ENCODE measurements around the gene PIANP. TPM values are rescaled to one million over a fixed set of nuclear protein-coding genes. Genes with fewer than 3 reads are reported as not detected.

Gene PIANP
- total RNA-seq, 4 donors from 2014 or later, result not detected

DNA sequence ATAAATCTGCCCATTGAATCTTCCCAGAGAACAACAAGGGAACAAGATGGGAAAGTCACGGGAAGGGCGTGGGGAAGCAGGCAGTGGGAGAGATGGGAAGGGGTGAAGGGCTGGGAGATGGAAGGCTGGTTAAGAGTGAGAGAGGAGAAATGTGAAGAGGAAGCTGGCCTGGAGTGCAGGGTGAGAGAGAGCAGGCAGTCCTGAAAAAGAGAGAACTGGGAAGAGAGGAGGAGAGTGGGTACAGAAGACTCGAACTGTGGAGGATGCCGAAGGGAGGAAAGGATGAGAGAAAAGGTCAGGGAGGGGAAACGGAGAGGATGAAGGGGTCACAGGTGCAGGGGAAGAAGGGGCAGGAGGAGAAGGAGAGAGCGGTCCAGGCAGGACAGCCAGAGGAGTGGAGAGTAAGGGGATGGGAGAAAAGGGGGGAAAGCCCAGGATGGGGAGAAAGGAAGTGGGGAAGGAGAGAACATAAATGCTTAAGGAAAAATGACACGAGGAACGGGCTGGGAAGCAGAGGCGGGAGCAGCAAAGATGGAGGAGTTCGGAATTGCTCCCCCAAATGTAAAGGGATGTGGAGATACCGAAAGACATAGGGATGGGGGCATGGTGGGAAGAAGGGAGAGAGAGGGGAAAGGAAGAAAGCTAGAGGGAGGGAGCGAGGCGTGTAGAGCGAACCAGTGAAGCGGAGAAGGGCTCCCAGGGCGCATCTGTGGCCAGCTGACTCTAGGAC is 1.2 kb downstream of the PIANP start:
- Histone ChIP-seq H3K36me3 (no peaks in the 10 kb centered on the region), H3K27me3 (peaks cover 70 to 95% (median 83%) of the 10 kb centered on the region in 3 donors), H3K4me1 (peaks cover 0 to 2% of the 10 kb centered on the region in 2 donors), H3K4me3 (peak overlapping the region in 2 of 4 donors; percentile 38), H3K27ac (no peak overlapping the region), H3K9me3 (no peaks in the 10 kb centered on the region)
- in situ Hi-C loops (cut with MboI; ENCODE audit: low sequenced_read_pairs in 4 of 4), result no loop called here
- intact Hi-C loops (cut with DNase I; ENCODE audit: low total_unique reads), result no loop called here
- DNase-seq (no peak), ATAC-seq (no peak)
- TF ChIP-seq POLR2A (IDR thresholded peaks at IDR 0.05), result no peak
- TF ChIP-seq, protein P1, sequence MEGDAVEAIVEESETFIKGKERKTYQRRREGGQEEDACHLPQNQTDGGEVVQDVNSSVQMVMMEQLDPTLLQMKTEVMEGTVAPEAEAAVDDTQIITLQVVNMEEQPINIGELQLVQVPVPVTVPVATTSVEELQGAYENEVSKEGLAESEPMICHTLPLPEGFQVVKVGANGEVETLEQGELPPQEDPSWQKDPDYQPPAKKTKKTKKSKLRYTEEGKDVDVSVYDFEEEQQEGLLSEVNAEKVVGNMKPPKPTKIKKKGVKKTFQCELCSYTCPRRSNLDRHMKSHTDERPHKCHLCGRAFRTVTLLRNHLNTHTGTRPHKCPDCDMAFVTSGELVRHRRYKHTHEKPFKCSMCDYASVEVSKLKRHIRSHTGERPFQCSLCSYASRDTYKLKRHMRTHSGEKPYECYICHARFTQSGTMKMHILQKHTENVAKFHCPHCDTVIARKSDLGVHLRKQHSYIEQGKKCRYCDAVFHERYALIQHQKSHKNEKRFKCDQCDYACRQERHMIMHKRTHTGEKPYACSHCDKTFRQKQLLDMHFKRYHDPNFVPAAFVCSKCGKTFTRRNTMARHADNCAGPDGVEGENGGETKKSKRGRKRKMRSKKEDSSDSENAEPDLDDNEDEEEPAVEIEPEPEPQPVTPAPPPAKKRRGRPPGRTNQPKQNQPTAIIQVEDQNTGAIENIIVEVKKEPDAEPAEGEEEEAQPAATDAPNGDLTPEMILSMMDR (IDR thresholded peaks at IDR 0.05 in 4 of 5, conservative IDR thresholded peaks at IDR 0.05 in 1 of 5), result no peak

DNA sequence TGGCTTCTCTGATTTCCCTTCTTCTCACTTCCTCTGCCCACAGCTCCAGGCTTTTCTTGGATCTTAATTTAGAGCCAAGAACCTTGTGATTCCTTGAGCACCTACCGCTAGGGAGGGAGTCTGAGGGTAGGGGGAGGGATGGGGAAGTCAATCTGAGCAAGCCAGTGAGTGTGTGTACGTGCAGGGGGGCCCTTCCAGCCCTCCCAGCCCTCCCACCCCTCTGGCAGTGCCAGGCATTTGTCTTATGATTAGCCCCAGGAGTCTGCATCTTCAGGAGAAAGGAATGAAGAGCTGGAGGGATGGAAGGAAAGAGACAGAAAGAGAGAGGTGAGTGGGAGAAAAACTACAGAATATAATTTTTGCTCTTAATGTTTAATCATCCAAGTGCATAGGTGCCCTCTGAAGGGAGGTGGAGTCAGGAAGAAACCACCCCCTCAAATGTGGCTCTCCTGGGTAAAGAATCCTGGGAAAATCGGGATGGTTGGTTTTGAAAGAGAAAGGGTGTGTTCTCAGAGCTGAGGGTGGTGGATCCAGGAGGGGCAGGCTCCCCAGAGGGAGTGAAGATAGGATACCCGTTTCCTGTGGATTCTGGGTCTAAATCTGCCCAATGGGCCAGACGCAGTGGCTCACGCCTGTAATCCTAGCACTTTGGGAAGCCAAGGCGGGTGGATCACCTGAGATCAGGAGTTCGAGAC is 2.1 kb downstream of the PIANP start:
- ATAC-seq (no peak), DNase-seq (no peak)
- intact Hi-C loops (cut with DNase I; ENCODE audit: low total_unique reads), result no loop called here
- peaks cover 61 to 87% (median 77%) of the 10 kb centered on the region in 3 donors for H3K27me3 ChIP-seq
- no peak overlapping the region for H3K27ac ChIP-seq
- H3K36me3 ChIP-seq, result no peaks in the 10 kb centered on the region
- TF ChIP-seq, protein P1 (IDR thresholded peaks at IDR 0.05 in 4 of 5, conservative IDR thresholded peaks at IDR 0.05 in 1 of 5), result no peak
- no peak for TF ChIP-seq POLR2A (IDR thresholded peaks at IDR 0.05)
- H3K9me3 ChIP-seq, result no peaks in the 10 kb centered on the region
- H3K4me3 ChIP-seq, result no peak overlapping the region
- in situ Hi-C loops (cut with MboI; ENCODE audit: low sequenced_read_pairs in 4 of 4), result no loop called here
- H3K4me1 ChIP-seq, result peaks cover 0 to 2% of the 10 kb centered on the region in 2 donors

DNA sequence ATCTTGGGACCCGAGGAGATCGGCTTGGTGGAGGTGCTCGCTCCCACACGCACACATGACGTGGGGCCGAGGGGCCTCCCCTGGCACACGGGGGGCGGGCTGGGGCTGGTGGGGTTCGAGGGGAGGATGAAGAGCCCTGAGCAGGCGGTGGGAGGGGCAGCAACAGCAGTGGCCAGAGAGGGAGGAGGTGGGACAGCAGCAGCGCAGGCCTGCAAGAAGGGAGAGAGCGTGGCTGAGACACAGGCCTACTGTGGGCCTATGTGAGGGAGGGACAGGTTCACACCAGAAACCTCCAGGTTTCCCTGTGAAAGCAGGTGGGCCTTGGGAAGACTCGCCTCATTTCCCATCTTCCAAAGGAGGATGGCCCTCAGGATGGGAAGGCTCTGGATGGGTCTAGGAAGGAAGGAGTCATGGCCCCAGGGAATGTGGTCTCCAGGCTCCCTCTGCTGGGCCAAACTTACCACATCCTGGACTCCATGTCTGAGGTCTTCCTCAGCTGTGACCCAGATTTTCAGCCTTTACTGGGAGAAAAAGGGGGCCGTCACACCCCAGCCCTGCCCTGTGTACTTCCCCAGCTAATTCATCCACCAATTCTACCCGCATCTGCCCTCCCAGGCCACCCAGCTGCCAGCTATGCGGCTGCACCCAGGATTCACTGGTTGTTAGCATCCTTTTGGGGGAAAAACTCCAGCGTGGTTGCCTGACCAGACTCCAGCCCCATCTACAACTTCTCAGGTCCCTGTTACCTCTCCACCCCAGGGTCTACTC is 2.8 kb downstream of the PIANP start:
- in situ Hi-C loops (cut with MboI; ENCODE audit: low sequenced_read_pairs in 4 of 4), result no loop called here
- no peaks in the 10 kb centered on the region for H3K9me3 ChIP-seq
- no peaks in the 10 kb centered on the region for H3K36me3 ChIP-seq
- no peak overlapping the region for H3K27ac ChIP-seq
- peaks cover 54 to 81% (median 69%) of the 10 kb centered on the region in 3 donors for H3K27me3 ChIP-seq
- TF ChIP-seq, protein P1 (IDR thresholded peaks at IDR 0.05 in 4 of 5, conservative IDR thresholded peaks at IDR 0.05 in 1 of 5), result no peak
- no peak for TF ChIP-seq POLR2A (IDR thresholded peaks at IDR 0.05)
- H3K4me1 ChIP-seq, result peaks cover 0 to 2% of the 10 kb centered on the region in 2 donors
- intact Hi-C loops (cut with DNase I; ENCODE audit: low total_unique reads), result no loop called here
- DNase-seq (no peak), ATAC-seq (no peak)
- H3K4me3 ChIP-seq, result no peak overlapping the region

DNA sequence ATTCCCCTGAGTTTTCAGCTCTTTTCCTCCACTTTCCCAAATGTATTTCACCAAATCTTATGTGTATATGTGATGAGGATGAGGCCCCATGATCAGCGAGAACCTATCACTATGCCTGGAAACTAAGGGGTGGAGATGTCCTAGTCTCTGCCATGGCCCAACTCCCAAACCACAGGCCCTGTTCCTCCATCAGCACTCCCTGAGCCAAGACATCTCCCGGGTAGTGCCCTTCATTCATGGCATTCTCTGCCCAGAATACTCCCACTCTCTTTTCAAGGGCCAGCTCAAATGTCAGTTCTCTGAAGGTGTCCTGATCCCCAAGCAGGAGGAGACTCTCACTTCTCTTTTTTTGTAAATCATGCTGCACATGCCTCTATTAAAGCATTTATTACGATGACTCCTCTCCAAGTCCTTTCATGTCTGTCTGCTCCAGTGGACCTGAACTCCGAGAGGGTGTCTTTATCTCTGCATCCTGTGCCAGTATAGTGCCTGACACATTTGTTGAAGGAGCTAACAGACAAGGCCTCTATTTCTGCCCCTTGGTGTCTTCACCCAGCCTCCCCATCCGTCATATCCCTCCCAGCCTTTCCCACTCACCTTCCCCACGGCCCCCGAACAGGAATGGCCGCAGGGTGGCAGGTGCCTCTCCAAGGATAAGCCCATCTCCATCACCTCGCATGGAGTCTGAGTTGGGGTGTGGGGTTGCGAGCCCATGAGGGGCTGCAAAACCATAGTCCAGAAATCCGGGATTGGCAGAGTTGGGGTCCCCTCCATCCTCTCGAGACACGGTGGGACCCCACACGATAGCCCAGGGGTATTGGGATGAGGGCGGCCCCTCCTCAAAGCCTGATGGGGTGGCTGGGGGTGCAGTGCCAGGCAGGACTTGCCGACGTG is 3.7 kb downstream of the PIANP start:
- ATAC-seq (no peak), DNase-seq (no peak)
- in situ Hi-C loops (cut with MboI; ENCODE audit: low sequenced_read_pairs in 4 of 4), result no loop called here

More for the DNA sequence above, 3.7 kb downstream of the PIANP start:
- Histone ChIP-seq H3K36me3 (no peaks in the 10 kb centered on the region), H3K4me1 (peaks cover 0 to 2% of the 10 kb centered on the region in 2 donors), H3K4me3 (no peak overlapping the region), H3K27ac (no peak overlapping the region), H3K9me3 (no peaks in the 10 kb centered on the region), H3K27me3 (peaks cover 48 to 73% (median 61%) of the 10 kb centered on the region in 3 donors)
- TF ChIP-seq, protein P1 (IDR thresholded peaks at IDR 0.05 in 4 of 5, conservative IDR thresholded peaks at IDR 0.05 in 1 of 5), result no peak
- TF ChIP-seq POLR2A (IDR thresholded peaks at IDR 0.05), result no peak
- intact Hi-C loops (cut with DNase I; ENCODE audit: low total_unique reads), result no loop called here
